CD4-positive, alpha-beta T cell treated with Interleukin-4 for 4 hours (primary cell): ENCODE measurements around the gene CDC25A.
"Not testable (repeated sequence)": the region's sequence is repeated elsewhere in the genome, so short reads cannot be mapped to it uniquely, and the experiment has no call there.

ENCODE experiments used
- DNase-seq: peaks from one replicate; pipeline ENCODE4 v3.0.0-alpha.2; 2020

CDC25A gene

DNA sequence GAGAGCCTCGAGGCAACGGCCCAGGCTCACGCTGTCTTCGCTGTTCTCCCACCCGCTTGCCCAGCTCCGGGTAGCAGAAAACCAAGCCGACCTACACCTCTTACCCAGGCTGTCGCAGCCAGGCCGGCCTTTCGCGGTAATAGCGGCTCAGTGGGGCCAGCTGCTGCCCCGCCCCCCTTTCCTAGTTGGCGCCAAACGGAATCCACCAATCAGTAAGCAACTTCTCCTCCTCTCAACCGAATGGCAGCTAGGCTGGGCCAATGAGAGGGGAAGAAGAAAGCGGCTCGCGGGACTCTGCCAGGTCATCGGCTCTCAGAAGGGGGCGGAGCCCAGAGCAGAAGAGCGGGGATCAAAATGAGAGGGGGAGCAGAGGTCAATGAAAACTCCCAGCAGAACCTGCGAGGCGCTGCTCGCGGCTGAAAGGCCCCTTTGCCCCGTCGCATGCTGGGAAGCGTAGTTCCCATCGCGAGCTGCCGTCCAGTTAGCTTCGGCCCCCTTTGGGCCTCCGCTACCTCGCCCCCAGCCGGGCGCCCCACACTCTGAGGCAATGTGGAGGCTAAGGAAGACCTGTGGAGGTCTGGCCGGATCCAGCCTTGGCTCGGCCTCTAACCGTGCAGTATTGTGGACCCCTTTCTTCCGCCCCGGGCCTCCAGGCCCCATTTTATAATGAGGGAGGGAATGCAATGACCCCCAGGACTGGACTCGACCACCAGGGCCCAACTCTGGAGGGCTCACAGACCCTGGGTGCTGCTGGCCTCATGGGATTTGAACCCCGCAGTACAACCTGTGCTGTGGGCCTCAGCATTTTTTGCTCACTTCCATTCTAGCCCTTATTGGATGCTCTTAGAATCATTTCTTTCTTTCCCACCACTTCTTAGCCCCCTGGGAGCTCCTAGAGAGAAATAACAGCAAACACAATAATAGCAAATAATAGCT is at the start of gene CDC25A:
Gene CDC25A (minus strand): TSS at position 152 of the 936 bp plus-strand sequence. CDS start 470 bp downstream, outside the sequence.
- peak; percentile 98 for DNase-seq

DNA sequence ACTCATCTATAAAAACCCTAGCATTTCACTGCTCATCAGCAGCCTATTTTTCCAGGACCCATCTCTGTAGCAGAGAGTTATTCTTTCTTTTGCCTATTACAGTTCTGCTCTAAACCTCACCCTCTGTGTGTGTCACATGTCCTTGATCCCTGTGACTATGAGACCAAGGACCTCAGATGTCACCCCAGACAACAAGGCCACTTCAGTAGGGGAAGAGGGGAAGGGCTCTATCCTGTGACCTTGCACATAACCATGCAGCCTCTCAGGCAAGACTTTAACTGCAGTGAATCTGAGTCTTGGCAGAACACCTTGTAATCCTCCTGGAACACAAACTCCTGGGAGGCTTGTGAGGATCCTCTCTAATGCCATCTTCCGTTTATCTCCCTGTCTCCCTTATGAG is 48.3 kb upstream of the CDC25A start:
- no peak for DNase-seq

DNA sequence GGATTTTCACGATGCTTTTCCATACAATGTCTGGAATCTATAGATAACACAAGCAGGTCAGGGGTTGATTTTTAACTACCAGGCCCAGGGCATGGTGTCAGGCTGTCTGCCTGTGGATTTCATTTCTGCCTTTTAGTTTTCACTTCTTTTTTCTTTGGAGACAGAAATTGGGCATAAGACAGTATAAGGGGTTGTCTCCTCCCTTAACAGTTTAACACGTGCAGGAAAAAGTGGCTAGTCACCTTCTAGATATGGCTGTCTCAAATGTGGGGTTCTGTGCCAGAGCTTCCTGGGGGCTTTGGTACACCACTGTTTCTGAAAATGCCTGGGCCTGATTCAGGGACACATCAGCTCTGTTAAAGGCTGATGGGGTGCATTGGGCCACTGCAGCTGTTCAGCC is 45.3 kb upstream of the CDC25A start:
- DNase-seq, result no peak

DNA sequence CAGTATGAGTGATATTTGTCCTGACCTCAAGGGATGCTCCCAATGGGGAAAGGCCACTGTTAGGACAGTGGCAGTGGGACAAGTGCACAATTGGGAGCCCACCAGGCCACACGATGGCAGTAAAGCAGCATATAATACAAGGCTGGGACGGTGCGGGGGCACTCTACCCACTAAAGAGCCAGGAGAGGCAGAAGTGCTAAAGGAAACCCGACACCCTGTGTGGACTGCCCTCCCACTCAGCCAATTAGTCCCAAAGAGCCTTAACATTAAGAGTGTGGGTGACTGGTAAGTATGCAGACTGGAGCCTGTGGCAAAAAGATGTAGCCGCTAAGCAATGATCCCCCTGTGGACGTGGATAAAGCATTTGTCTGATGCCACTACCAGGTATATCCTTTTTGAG is 44.5 kb upstream of the CDC25A start:
- peak; percentile 52 for DNase-seq

DNA sequence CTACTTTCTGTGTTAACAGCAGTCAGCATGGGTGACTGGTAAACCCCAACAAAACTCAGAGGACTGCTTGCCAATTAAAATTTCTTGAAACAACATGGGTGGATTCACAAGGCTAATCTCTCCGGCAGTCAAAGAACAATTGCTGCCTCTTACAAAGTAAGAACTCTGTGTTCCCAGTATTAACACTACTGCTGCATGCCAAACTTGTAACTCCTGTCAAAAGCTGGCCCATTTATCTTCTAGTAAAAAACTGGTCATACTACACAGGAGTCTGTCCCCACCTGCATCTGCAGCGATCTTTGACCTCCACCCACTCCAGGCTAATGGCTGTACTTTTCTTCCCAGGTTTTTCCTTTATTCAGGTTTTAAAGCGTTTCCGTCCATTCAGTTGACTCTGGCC is 44.0 kb upstream of the CDC25A start:
- no peak for DNase-seq

DNA sequence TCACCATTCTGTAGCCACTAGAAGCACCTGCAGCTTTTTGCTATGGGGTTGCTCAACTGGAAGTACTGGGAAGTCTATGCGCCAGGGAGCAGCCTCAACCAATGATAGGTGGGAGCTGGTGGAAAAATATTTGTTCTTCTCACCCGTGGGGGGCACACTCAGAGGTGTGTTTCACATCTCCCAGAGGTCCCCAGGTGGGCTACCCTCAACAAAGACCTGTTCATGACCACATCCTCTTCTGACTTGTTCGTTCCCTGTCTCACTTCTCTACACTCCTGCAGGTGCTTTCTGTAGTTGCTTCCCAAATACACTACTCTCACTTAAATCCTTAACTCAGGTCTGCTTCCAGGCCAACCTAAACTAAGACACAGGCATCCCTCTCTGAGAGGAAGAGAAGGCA is 38.7 kb upstream of the CDC25A start:
- DNase-seq, result no peak

DNA sequence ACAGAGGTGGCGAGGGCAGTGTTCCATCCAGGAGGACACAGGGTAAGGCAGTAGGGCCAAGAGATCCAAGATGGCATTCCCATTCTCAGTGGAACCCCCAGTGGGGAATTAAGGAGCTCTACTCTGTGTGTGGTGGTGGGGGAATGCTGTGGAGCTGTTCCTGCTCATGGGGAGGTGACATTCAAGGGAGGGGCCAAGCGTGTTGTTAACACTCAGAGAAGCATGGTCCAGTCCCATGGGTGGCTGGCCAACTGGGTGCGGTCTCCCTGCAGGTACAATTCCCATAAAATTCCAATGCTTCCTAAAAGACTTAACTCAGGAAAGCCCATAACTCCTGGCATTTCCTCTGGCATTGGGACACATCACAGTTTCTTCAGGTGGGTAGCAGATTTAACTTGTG is 37.4 kb upstream of the CDC25A start:
- DNase-seq, result no peak

DNA sequence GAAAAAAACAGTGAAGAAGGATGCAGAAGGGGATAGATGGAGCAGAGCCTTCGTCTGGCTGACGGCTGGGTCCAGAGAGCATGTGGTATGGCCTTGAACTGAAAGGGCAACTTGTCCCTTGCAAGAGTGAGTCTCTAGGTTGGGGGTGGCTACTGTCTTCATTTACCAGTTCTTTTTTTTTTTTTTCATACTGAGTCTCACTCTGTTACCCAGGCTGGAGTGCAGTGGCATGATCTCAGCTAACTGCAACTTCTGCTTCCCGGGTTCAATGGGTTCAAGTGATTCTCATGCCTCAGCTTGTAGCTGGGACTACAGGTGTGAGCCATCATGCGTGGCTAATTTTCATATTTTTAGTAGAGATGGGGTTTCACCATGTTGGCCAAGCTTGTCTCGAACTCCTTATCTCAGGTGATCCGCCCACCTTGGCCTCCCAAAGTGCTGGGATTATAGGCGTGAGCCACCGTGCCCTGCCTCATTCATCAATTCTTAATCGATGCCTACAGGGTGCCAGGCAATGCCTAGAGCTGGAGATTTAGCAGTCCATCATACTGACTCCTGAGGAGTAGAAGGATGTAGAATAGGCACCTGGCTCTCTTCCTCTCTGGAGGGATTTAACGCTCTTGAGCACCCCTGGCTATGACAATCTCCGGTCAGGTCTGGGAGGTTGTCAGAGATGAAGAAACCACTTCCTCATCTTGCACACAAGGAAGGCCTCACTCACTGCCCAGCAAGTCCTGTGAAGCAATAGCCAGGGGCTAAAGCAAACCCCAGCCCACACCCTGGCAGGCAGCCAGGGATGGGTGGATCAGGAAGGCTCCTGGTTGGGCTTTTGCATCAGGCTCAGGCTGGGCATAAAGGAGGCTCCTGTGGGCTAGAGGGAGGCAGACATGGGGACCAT is 34.6 kb upstream of the CDC25A start, which contains the start of gene CAMP:
Gene CAMP (plus strand): TSS at position 880 of the 898 bp plus-strand sequence. CDS start 17 bp downstream, at position 897.
- DNase-seq, result peak; percentile 11

DNA sequence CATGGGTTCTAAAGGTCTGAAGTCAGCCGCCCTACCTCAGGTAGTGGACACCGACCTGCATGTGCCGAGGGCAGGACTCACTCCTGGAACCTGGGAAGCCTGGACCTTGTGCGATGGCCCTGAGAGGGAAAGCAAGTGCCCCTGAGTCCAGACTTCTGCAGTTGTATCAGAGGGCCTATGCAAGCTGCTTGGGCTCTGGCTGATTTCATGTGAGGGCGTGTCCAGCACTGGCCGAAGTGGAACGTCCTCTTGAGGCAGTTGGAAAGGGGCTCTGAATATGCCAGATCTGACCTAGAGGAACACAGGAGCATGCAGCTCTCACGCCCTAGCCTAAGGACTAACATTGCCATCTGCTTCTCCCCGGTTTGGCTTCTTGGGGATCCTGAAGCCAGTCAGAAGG is 32.5 kb upstream of the CDC25A start:
- DNase-seq, result no peak

DNA sequence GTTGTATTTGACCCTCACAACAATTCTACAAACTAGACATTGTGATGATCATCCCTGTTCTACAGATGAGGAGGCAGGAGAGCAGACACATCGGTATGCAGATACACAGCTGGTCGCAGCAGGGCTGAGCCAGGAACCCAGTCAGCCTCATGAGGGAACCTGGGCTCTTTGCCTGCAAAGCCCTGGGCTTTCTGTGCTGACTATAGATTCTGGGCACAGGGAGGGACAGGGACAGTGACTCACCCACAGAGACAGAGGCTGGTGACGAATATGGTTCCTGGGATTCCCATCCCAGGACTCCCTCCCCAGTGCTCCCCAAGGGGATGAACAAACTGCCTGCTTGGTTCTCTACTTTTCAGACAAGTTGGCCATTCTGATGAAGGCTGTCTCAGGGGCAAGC is 31.3 kb upstream of the CDC25A start:
- DNase-seq, result no peak

DNA sequence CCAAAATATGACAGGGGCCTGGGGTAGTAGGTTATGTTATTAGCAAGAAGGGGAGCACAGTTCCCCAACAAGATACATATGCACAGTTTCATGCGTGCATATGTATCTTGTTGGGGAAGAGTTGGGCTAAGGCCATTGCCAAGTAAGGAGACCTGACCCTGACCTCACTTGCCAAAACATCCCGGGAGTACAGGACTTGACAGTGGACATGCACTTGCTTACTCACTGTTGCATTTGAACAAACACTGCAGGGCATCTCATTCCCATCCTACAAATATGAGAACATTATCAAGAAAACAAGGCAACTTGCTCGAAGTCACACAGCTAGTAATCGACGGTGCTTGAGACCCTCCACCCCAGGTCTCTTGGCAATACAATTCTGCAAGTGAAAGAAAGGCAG is 30.3 kb upstream of the CDC25A start:
- no peak for DNase-seq

DNA sequence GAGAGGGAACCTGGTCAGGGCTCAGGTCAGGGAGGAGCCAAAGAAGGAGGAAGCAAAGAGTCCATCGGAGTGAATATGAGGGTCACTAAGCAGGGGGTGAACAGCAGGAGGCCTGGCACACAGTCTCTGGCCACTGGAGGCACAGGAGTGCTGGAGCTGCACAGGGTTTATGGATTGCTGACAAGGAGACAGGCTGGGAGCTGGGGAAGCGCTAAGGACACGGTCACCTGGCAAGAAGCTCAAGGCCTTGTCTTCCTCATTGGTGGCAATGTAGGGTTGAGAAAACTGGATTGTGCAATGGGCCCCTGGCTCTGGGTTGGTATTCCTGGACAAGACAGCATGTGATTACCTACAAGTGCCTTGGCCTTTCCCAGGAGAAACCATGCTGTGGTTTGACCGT is 29.2 kb upstream of the CDC25A start:
- no peak for DNase-seq

DNA sequence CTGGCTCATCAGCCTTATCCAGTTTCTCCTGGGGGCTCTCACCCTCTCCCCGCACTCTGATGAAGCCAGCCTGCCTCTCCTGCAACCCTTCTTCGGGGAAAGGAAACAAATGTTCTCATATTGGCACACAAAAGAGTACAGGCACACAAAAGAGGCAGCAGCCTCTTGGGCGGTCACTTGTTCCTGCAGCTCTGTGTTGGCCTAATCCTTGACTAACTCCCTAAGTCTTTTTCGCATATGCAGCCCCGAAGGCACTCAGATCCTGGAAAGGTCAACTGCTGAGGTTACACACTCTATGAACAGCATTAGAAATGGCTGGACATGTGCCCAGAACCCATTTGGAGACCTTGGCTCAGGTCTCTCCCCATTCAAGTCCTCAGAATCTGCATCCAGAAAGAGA is 27.7 kb upstream of the CDC25A start:
- DNase-seq, result no peak

DNA sequence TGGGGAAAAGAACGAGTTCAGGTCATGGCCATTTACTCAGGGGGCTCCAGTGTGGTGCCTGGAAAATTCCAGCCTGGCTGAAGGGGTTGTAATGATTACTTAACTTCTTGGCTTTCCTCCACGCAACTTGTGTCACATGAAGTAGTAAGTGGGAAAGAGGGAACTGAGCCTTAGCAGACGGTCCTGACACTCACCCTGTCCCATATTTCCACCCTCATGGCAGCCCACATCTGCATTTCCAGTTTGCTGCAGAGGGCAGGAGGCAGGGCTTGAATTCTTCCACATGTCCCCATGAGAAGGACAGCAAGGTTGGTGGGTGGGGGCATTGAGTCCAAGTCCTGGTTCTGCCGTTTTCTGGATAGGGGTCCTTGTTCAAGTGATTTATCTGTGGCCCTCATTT is 27.2 kb upstream of the CDC25A start:
- no peak for DNase-seq

DNA sequence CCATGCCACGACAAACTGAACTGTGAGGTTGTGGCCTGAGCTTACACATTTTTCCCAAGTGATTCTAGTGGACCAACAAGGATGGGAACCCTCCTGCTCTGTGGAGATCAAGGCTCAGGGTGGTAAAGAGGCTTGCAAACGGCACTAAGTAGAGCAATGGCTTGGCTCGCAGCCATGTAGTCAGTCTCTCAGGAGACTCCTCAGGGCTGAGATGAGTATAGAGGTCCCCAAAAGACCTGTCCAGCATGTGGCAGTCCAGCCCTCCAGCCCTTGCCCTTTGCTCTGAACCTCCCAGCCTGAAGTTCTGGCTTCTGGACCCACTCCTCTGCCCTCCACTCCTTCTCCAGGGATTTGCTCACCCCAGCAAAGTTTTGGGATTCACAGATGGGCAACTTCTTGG is 26.8 kb upstream of the CDC25A start:
- no peak for DNase-seq

DNA sequence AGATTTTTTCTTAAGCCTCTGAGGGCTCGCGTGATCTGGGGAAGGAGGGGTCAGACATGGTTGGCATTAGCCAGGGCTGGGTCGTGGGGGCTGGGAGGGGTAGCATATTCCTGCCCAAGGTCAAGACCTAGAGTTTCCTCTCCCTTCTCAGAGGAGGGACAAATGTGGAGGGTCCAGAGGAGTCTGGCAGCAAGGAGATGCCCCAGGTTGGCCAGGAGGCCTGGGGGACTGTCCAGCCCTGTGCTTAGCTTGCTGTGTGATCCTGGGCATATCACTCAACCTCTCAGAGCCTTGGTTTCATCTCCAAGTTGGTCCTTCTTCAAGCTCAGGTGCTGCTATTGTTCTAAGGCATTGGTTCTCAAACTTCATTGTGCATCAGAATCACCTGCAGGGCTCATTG is 26.0 kb upstream of the CDC25A start:
- DNase-seq, result no peak

DNA sequence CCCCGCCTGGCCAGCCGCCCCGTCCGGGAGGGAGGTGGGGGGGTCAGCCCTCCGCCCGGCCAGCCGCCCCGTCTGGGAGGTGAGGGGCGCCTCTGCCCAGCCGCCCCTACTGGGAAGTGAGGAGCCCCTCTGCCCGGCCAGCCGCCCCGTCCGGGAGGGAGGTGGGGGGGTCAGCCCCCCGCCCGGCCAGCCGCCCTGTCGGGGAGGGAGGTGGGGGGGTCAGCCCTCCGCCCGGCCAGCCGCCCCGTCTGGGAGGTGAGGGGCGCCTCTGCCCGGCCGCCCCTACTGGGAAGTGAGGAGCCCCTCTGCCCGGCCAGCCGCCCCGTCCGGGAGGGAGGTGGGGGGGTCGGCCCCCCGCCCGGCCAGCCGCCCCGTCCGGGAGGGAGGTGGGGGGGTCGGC is 23.6 kb upstream of the CDC25A start:
- not testable (repeated sequence) for DNase-seq

DNA sequence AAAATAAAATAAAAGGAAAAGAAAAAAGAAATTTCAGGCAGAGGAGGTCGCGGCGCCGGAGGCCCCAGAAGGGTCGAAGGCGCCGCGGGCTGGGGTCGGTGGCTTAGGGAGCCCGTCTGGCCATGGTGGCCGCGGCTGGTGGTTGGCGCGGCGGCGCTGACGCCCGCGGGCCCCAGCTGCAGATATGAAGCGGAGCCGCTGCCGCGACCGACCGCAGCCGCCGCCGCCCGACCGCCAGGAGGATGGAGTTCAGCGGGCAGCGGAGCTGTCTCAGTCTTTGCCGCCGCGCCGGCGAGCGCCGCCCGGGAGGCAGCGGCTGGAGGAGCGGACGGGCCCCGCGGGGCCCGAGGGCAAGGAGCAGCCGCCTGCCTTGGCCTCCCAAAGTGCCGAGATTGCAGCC is 22.3 kb upstream of the CDC25A start:
- DNase-seq, result not testable (repeated sequence)

DNA sequence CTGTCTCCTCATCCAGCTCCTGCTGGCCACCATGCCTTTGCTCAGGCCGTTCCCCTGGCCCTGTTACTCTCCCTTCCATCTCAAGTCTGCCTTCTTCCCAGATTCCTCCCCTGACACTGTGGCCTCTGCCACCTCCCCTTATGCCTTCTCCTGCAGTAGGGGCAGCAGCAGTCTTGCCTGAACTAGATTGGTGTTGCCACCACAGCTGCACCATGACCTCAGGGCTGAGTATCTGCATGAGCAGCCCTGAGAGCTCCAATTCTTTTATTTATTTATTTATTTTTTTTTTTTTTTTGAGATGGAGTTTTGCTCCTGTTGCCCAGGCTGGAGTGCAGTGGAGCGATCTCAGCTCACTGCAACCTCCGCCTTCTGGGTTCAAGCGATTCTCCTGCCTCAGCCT is 21.2 kb upstream of the CDC25A start:
- DNase-seq, result no peak

DNA sequence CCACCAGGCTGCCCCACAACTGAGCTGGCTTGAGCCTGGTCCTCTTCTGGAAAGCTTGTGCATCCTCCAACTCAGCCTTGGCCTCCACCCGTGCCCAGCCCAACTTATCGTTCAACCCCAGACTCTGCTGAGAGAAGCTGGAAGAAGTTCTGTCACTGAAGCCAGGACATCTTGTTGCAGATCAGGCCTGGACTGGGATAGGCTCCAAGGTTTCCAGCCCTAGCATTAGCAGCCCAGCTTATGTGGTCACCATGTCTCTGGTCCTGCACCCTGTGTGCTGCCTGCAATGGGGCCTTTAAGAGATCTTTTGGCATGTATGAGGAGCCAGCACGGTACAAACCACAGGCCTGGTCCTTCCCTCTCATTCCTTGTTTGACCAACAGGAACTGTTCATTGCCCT is 19.9 kb upstream of the CDC25A start:
- no peak for DNase-seq

DNA sequence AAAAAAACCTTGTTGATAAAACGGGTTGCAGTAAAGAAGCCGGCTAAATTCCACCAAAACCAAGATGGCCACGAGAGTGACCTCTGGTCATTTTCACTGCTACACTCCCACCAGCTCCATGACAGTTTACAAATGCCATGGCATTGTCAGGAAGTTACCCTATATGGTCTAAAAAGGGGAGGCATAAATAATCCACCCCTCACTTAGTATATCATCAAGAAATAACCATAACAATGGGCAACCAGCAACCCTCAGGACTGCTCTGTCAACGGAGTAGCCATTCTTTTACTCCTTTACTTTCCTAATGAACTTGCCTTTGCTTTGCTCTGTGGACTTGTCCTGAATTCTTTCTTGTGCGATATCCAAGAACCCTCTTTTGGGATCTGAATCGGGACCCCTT is 14.4 kb upstream of the CDC25A start:
- DNase-seq, result no peak

DNA sequence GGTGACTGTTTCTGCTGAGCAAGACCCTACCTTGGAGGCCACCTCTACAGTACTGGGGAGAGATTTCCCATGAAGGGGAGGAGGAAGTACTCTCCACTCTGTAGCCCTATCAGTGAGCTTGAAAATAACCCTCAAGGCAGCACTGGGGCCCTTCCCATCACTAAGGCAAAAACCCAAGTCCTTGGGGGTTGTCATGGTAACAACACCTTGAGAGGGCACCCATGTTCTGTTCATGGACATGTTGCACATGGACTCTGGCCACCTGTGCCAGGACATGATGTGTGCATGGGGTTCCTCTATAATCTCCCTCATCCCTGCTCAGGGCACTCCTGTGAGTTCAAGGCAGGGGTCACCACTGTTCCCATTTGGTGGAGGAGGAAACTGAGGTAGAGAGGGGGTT is 10.9 kb upstream of the CDC25A start:
- no peak for DNase-seq

DNA sequence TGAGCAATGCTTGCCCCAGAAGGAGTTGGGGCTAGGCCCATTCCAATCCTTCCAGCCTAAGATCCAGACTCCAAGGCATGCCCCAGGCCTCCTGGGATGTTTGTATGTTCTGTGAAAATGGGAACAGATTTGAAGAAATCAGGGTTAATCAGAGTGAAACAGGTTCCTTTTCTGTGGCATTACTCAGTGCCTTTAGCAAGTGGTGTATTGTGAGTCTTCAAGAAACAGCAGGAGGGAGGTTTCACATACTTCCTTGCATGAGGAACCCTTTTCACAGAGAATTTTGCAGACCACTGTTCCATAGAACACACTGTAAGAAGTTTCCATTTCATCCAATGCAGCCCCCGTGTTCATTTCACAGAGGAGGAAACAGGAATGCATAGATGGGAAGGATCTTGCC is 8.4 kb upstream of the CDC25A start:
- DNase-seq, result no peak
